ENCODE data around the gene GATA3. TPM values are rescaled to one million over a fixed set of nuclear protein-coding genes. Genes with fewer than 3 reads are reported as not detected.

GATA3 gene
- total RNA-seq, 2 donors from 2014 or later: 0.27 to 0.78 TPM

DNA sequence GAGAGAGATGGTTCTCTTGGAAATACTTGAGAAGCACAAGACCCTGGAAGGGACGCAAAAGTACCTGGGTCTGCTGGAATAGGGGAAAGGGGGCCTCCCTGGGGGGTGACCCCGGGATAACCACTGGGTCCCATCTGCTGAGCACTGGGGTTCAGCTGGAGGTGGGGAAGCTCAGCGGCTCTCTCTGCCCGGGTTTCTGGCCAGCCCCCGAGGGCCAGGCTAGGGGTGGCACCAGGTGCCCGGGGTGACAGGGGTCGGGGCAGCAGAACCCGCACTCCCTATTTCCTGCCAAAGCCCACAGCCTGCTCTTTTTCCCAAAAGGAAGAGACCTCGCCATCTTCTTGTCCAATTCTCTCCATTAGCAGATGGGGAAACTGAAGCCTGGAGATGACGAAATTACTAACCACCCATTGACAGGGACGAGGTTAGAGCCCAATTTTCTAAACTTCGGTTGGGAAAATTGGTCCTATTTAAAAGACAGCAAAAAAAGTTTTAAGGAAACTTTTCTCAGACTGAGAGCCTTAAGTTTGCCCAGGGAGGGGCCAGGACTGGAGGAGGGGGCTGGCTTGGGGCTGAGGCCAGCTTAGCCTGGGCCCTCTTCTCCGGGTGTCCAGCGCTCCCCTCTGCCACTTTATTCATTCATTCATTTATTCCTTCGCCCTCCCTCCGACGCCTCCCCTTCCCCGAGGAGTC, 17.8 kb upstream of the GATA3 start:
- ATAC-seq (no peak), DNase-seq (no peak)
- intact Hi-C loops (cut with DNase I, micrococcal nuclease): no loop called here

DNA sequence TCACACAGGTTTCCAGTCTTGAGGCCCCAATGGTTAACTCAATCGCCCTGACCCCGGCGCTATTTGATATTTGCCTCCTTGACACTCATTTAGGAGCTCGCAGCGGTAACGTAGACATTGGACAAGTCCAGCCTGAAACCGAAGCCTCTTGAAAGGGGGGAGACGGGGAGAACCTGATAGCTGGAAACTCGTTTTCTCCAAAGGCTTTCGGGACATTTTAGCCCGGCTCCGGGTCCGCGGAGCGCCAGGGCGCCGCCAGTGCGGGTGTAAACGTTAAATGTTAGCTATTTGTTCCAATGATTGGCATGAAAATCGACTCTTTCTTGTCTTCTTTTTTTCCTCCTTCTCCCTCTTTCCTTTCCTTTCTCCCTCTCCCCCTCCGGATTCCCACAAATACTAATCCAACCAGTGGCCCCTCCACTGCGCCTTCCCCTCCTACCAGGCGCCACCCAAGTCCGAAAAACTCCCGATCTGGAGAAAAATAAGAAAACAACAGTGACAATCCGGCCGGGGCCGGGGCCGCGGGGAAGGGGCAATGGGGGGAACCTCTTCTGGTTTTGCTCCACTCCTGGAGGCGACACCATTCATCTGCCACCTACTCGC, 17.2 kb upstream of the GATA3 start:
- no peak for DNase-seq
- intact Hi-C loops (cut with DNase I, micrococcal nuclease): no loop called here
- ATAC-seq: no peak

DNA sequence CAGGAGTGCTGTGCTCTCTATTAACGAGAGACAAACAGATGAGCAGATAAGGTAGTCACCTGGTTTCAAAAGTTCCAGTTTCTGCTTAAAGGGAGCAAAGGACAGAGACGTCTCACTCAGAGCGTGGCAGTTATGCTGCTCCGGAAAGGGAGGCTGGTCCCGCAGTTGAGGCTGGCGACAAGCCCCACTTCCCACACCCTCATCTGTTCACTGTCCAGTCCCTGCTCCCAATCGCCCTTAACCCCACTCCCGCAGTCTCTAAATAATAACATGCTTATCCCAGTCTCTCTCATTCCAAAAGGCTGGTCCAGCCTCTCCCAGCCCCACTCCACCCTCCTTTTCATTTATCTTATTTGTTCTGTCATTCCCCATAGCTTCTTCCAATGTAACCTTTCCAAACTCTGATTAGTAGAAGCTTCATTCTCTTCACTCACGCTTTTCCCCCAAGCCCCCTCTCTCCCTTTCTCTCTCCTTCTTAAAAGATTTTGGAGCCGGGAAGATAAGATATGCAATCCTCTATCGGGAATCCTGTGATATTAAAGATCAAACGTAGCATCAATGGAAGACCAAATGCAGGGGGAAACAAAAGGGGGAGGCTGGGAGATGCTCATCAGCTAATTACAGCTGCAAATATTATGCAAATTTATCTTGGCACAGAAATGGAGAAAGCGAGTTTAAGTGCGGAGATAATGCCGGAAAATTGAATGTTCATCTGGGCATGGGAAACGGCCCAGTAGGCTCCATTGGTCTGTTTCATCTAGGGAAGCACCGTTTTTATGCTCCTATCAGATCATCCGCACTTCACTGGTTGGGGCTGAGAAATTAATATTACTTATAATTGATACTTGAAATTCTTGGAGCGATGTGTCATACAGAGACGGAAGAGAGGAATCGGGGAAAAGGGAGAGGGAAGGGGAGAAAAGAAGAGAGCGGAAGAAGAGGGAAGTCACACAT, 16.3 kb upstream of the GATA3 start:
- intact Hi-C loops (cut with DNase I, micrococcal nuclease): no loop called here
- no peak for DNase-seq
- no peak for ATAC-seq

DNA sequence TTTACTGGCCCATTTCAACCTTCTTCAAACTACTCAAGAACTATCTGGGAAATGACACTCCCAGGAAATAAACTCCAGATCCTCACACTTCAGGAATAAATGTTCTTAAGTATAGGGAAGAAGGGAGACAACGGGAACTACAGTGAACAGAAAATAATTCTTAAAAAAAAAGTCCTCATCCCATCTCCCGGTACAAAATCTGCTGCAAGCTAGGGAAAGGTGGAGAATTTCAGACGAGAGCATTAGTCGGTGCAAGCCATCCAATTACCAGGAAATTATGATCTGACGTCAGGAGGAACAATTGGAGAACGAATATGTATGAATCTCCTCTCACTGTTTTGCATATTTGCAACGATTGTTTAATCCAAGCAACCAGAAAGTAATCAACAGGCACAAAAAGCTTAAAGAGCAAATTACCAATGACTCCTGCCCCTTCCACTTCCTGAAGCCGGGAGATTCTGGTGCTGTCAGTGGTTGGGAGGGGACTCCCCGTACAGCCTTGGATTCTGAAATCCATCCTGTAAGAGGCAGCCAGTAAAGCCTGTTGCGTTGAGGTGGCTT, 15.1 kb upstream of the GATA3 start:
- ATAC-seq: no peak
- intact Hi-C loops (cut with DNase I, micrococcal nuclease): no loop called here
- DNase-seq: no peak

DNA sequence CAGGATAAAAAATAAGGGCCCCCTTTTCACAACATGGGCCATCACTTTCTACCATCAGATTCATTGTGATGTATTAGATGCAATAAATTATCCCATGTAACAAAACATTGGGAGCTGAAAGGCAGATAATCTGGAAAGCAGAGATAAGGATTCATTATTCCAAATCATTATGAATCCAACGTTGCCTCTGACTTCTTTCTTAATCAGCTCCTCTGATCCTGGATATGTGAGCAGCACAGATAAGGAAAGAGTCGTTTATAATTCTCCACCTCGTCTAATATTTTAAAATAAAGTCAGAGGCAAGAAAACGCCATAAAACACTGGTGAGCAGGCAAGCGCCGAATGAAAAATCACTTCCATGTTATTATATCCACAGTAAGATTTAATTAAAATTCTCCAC, 13.8 kb upstream of the GATA3 start:
- DNase-seq: no peak
- intact Hi-C loops (cut with DNase I, micrococcal nuclease): no loop called here
- no peak for ATAC-seq

DNA sequence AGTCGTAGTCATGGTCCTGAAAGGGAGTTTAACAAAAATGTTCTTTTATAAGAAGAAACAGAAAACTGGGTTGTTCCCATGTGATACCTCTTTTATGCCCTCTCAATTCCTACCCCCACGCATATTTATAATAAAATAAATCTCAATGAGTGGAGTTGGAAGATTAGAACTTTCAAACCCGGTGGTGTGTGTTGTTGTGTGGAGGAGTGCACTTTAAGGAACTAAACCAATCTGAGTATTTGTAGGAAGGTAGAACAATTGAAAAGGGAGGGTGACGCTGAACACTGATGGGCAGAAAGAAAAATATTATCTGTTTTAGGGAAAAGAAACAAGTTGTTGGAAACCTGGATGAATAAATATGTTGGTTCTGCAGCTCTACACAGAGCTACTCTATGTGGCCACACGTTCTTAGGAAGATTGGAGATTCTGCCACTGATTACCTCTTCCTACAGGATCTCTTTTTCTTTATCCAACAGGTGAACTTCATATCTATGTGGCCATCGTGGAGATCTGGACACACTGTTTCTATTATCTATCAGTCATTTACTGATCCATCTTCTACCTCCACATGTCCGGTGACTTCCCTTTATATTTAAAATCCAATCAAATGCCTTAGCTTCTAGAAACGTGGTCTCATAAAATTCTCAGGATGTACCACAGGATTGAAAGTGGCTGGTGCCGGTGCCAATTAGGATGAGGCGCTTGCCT, 13.1 kb upstream of the GATA3 start:
- no peak for DNase-seq
- ATAC-seq: no peak

DNA sequence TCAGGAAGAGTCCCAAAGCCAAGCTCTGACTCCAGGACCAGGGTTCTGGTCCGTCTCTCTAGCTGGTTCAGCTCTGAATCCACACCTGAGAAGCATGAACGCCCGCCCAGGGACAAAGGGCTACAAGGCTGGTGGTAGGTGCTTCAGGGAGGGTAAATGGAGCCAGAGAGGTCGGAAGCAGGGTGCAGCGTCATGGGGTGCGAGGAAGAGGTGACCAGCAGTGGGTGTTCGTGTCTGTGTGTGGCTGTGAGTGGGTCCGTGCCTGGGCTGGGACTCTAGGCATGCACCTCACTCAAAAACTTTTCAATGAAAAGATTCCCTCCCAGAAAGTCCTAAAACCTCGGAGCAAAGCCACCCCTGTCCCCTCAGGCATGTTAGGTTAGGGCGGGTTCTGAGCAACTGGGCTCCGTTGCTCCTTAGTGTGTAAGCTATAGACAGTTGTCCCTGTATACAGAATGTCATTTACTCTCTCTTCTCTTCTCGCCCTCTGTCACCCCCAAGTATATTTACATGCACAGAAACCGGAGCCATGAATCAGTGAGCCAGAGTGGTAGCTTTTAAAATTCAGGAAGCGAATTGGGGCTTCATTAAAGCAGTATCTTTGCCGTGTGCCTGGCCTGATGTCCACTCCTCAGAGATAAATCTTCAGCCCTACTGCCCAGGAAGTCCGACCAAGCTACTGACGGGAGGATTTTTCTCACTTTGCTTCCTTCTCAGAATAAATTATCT, 12.3 kb upstream of the GATA3 start:
- DNase-seq (no peak), ATAC-seq (no peak)
- intact Hi-C loops (cut with DNase I, micrococcal nuclease): no loop called here

More for the DNA sequence above, 13.1 kb upstream of the GATA3 start:
- intact Hi-C loops (cut with DNase I, micrococcal nuclease): no loop called here

DNA sequence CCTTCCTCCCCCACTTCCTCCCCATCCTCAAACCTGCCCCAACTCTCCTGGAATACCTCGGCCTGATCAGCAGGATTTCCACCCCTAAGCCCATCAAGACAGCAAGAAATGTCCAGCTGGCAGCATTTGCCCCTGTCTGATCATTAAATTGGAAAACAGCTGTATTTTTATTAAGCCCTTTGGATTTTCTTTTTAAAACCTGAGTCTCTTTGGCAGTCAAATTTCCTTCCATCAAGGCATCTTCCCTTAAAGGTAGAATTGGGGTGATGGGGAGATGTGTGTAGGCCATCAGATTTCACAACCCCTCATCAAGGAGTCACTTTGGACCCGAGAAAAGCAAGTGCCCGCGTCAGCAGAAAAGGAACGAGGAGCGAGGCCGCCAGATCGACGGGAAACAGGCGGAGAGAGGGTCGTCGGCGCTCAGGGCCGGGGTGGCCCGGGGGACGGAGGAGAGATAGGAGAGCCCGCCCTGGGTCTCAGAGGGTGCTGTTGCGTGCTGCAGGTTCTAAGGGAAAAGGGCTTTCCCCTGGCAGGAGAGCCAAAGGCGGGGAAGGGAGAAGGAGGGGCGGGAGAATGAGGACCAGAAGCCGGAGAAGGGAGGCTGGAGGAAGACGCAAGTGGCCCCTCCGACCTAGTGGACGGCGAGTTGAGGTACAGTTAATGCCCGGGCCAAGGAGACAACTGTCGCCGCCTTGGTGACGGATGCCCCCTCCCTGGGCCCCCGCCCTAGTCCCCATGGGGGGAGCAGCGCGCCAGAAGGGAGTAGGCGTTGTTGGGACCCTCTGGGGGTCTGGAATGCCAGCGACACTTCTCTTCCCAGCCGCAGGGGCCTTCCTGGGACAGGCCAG, 11.5 kb upstream of the GATA3 start:
- intact Hi-C loops (cut with DNase I, micrococcal nuclease): no loop called here
- ATAC-seq (no peak), DNase-seq (no peak)

DNA sequence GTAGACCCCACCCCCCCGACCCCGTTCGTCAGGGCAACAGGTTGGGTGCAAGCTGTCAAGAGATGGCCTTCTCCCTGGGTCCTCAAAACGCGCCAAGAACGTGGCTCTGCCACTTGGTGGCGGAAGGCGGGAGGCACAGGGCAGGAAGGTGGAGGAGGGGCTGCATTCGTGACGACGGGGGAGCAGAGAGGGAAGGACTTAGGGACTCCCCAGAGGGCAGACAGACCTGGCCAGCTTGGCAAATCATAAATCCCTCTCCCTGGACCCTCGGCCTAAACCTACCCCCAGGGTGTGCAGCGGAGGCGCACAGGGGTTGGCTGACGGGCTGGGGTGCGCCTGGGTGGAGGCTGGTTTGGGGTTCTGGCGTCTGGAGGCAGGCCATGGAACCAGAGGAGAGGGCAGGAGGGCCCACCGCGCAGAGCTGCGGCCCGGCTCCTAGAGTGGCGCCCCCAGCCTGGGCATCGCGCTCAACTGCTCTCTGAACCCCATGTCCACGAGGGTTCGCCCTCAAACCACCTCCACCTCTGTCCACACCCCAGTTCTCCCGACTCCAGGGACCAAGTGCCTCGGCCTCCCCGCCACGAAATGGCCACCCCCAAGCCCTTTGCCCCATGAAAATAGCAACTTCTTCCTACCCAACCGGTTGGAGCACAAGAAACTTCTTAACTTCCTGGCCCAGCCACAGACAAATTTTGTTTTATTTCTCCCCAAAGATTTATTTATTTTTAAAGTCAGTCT, 10.8 kb upstream of the GATA3 start:
- intact Hi-C loops (cut with DNase I, micrococcal nuclease): no loop called here
- ATAC-seq (no peak), DNase-seq (no peak)

DNA sequence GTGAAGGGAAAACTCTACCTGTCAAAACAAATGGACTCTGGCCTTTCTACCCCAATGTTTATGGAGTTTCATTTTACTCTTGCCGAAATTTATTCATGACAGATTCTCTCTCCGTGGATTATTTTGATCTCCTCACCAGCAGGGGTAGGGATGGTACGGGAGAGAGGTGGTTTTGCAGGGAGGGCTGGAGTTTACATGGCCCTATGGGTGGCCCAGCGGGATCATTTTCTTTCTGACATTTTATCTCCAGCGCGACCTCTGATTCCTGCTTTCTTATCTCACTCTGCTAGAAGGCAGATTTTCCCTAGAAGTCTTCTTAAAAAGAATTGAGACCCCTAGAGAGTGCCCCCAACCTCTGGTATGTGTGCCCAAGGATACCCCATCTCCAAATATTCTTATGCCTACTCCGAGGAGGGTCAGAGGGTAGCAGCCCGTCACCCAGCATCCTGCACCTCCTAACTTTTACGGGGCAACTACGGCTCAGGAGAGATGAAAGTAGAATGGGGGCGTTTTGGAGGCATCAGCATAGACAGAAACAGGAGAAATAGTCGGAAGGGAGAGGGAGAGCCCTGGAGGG, 10.1 kb upstream of the GATA3 start:
- no peak for ATAC-seq
- intact Hi-C loops (cut with DNase I, micrococcal nuclease): no loop called here
- no peak for DNase-seq

DNA sequence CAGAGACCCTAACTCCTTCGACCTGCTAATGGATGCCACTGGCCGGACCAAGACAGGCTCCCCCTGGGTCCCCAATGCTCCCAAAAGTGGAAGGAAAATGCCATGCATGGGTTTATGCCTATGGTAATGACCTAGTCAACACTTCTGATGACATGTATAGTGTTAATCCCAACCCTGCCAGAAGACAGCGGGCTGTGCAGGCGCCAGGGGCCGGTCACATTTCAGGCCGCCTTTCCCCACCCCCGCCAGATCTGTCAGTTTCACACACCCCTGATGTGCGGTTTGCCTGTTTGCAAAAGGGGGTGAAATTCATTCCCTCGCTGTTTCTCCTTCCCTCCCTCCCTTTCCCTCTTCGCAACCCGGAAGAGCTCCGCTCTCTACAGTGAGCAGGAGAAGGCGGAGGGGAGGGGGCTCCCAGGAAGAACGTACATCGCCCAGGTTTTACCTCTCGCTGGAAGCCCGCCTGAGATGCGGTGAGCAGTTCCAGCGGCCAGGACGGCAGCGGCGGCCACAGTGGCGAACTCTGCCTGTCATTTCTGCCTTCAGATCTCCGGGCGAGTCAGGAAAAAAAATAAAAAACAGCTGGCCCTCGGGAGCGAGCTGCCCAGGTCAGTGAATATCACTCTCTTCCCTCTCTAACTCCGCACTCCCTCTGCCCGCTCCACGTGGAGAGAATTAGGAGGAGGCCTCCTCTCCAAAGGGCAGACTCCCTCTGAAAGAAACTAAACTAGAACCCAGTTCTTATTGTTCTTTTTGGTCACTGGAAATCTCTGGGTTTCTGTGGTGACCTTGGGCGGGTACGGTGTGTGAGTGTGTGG, 9.4 kb upstream of the GATA3 start:
- ATAC-seq: no peak
- DNase-seq: no peak

DNA sequence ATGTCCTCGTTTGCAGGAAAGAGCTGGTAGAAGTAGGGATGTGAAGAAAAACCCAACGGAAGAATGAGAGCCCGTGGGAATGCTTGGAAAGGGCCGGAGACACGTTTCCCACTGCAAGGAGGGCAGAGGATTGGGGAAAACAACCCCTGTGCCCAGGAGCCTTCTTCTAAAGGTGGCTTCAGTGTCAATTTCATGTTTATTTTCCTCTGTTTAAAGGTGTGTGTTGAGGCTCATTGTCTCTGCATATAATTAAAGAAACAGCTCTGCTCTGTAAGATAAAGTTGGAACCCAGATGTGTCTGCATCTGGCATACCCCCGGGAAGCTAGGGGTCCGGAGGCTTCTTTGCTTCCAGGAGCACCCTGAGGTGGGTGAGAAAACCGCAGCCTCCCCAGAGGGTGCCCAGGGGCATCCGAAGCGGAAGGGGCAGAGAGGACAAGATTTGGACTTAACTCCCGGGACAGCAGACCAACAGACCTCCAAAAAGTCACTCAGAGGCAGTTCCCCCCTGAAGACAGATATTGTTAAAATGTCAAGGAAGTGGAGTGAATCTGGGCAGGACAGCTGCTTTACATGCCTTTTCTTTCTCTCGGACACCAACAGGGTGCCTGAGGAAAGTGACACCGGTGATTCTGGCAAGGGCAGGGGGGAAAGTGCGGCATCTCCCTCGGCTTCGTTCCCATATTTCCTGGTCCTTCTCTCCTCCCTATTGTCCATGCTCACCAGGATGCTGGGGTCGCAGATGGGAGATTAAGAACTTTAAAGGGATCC, 8.6 kb upstream of the GATA3 start:
- ATAC-seq (no peak), DNase-seq (no peak)
- intact Hi-C loops (cut with DNase I, micrococcal nuclease): no loop called here

More for the DNA sequence above, 9.4 kb upstream of the GATA3 start:
- intact Hi-C loops (cut with DNase I, micrococcal nuclease): no loop called here

DNA sequence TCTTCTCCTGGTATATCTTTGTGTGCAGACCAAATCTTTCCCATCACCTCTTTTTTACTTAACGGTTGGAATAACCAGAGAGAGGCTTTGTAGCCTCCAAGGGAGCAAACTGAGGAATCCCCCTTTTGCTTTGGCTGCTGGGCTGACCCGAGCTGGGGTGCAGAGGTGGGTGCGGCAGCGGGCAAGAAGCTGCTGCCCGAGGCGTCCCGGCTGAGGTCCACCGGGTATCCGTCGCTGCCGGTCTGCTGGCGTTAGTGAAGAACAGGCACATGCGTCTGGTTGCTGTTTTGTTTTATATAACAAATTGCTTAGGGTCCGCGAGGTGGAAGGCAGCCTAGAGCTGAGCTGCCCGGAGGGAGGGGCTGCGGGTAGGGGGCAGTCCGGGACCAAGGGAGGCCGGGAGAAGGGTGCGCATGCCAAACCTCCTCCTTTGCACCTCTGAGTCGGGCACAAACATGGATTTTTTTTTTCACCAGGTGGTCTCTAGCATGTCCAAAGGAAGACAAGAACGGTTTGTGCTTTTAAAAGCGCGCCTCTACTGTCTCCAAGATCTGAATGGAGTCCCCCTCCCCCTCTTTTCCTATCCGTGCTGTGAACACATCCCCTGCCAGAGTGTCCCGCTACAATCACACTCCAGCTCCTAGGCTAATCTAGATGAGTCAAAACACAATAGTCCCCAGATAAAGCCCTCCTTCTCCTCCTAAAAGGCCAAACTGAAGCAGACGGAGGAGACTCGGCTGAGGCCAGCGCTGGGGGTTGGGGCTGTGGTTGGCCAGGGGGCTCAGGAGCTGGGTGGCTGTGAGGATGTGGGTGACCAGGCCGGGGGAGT, 6.8 kb upstream of the GATA3 start:
- intact Hi-C loops (cut with DNase I, micrococcal nuclease): no loop called here
- DNase-seq: no peak
- no peak for ATAC-seq

Measured in left colon (tissue), 2 donors.